GM18873 (cell line): ENCODE results near the gene ITGA2.

Experiments
- ATAC-seq: cut with Tn5 transposase; IDR thresholded peaks from one replicate; pipeline ENCODE4 v1.9.1; 2021; ENCODE audit warnings: mild to moderate bottlenecking, moderate library complexity, moderate number of reproducible peaks; ENCODE audit not compliant: unreplicated experiment, low FRiP score

The ITGA2 gene

DNA sequence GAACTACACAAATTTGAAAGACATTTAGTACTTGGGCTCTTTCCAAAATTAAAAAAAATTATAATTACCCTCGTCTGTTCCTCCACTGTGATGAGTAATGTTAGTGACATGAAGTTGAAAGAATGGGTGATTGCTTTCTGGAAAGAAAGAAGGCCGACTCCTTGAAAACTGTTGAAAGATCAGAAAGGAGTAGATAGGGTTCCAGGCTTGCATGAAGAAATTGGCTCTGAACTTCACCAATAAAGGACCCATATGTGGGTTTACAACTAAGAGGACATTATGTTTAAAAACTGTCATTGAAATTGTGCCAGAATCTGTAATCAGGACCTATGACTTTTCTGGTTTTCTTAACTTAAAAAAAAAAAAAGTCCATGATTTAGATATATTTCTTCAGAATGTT is 141.1 kb downstream of the ITGA2 start:
- ATAC-seq = no peak

GRCh38 chr5:53133020-53133419 is 143.9 kb downstream of the ITGA2 start:
- ATAC-seq = no peak
